H9 (cell line): ENCODE data around the gene SIN3A. TPM values are rescaled to one million over a fixed set of nuclear protein-coding genes. Genes with fewer than 3 reads are reported as not detected.
A peak's percentile ranks its signal among the peaks of the same experiment; 100 is the strongest.

ENCODE experiments used
- DNase-seq: peaks from one replicate; pipeline ENCODE4 v3.0.0-alpha.2; 2017
- H2AFZ ChIP-seq: one replicate; pipeline ENCODE4 v1.6.1; 2013; ENCODE audit warnings: mild to moderate bottlenecking, low read length, control low read depth, moderate library complexity
- H2AK5ac ChIP-seq: 2 replicates; pipeline ENCODE4 v1.6.1; 2013; ENCODE audit warnings: low read length, control low read depth, mixed read lengths; ENCODE audit not compliant: insufficient read length
- H2BK120ac ChIP-seq: one replicate; pipeline ENCODE4 v1.6.1; 2013; ENCODE audit warnings: low read depth, mild to moderate bottlenecking, low read length, control low read depth, inconsistent platforms; ENCODE audit not compliant: poor library complexity, severe bottlenecking
- H2BK12ac ChIP-seq: 2 replicates; pipeline ENCODE4 v1.6.1; 2013; ENCODE audit warnings: low read length, control low read depth, mixed read lengths, low read depth; ENCODE audit not compliant: insufficient read length
- H2BK15ac ChIP-seq: 2 replicates; pipeline ENCODE4 v1.6.1; 2013; ENCODE audit warnings: low read depth, low read length, control low read depth
- H2BK20ac ChIP-seq: one replicate; pipeline ENCODE4 v1.6.1; 2013; ENCODE audit warnings: low read depth, mild to moderate bottlenecking, low read length, control low read depth, inconsistent platforms; ENCODE audit not compliant: poor library complexity, severe bottlenecking
- H2BK5ac ChIP-seq: 2 replicates; pipeline ENCODE4 v1.6.1; 2013; ENCODE audit warnings: low read length, control low read depth, mixed read lengths; ENCODE audit not compliant: insufficient read length
- H3K14ac ChIP-seq: 2 replicates; pipeline ENCODE4 v1.6.1; 2013; ENCODE audit warnings: low read length, control low read depth; ENCODE audit not compliant: insufficient read depth
- H3K18ac ChIP-seq: 2 replicates; pipeline ENCODE4 v1.6.1; 2013; ENCODE audit warnings: low read depth, mild to moderate bottlenecking, mixed read lengths, low read length, control low read depth; ENCODE audit not compliant: insufficient read length
- H3K23ac ChIP-seq: 2 replicates; pipeline ENCODE4 v1.6.1; 2013; ENCODE audit warnings: low read length, control low read depth, mixed read lengths, low read depth; ENCODE audit not compliant: insufficient read length
- H3K23me2 ChIP-seq: 2 replicates; pipeline ENCODE4 v1.6.1; 2013; ENCODE audit warnings: low read depth, mild to moderate bottlenecking, mixed read lengths, low read length, control low read depth; ENCODE audit not compliant: insufficient read length, poor library complexity, severe bottlenecking
- H3K27ac ChIP-seq: 2 replicates; pipeline ENCODE4 v1.5.1; 2013; ENCODE audit warnings: low read length, control low read depth, mixed read lengths, low read depth; ENCODE audit not compliant: insufficient read length
- H3K27me3 ChIP-seq: 2 replicates; pipeline ENCODE4 v1.6.1; 2013; ENCODE audit warnings: low read length, control low read depth, inconsistent platforms; ENCODE audit not compliant: insufficient read depth
- H3K4ac ChIP-seq: 2 replicates; pipeline ENCODE4 v1.6.1; 2013; ENCODE audit warnings: low read depth, mild to moderate bottlenecking, control low read depth, inconsistent platforms, low read length, moderate library complexity
- H3K4me1 ChIP-seq: 2 replicates; pipeline ENCODE4 v1.6.1; 2013; ENCODE audit warnings: low read length, control low read depth, inconsistent platforms; ENCODE audit not compliant: insufficient read depth
- H3K4me2 ChIP-seq: 2 replicates; pipeline ENCODE4 v1.6.1; 2013; ENCODE audit warnings: low read length, control low read depth, mixed read lengths; ENCODE audit not compliant: insufficient read length, insufficient read depth
- H3K56ac ChIP-seq: 2 replicates; pipeline ENCODE4 v1.6.1; 2013; ENCODE audit warnings: low read depth, mild to moderate bottlenecking, mixed read lengths, low read length, control low read depth; ENCODE audit not compliant: insufficient read length
- H3K79me1 ChIP-seq: 2 replicates; pipeline ENCODE4 v1.6.1; 2013; ENCODE audit warnings: low read depth, mild to moderate bottlenecking, moderate library complexity, low read length, control low read depth, inconsistent platforms; ENCODE audit not compliant: insufficient read depth, poor library complexity, severe bottlenecking
- H3K79me2 ChIP-seq: 2 replicates; pipeline ENCODE4 v1.6.1; 2013; ENCODE audit warnings: low read length, control low read depth, inconsistent platforms; ENCODE audit not compliant: insufficient read depth
- H3K9ac ChIP-seq: 2 replicates; pipeline ENCODE4 v1.6.1; 2013; ENCODE audit warnings: low read length, control low read depth, mixed read lengths; ENCODE audit not compliant: insufficient read length; ENCODE audit errors: extremely low read depth
- H3K9me3 ChIP-seq: one replicate; pipeline ENCODE4 v1.6.1; 2013; ENCODE audit warnings: low read depth, low read length, inconsistent platforms; ENCODE audit not compliant: control insufficient read depth
- H3T11ph ChIP-seq: one replicate; pipeline ENCODE4 v1.6.1; 2013; ENCODE audit warnings: mild to moderate bottlenecking, low read length, control low read depth, inconsistent platforms
- H4K20me1 ChIP-seq: one replicate; pipeline ENCODE4 v1.6.1; 2013; ENCODE audit not compliant: control insufficient read depth, insufficient read length, insufficient read depth
- H4K5ac ChIP-seq: 2 replicates; pipeline ENCODE4 v1.6.1; 2013; ENCODE audit warnings: low read depth, mild to moderate bottlenecking, mixed read lengths, low read length, control low read depth; ENCODE audit not compliant: insufficient read length
- H4K8ac ChIP-seq: replicated peaks from 2 replicates; pipeline ENCODE4 v1.6.1; 2013; ENCODE audit warnings: low read length, control low read depth, mixed read lengths, low read depth; ENCODE audit not compliant: insufficient read length
- H4K91ac ChIP-seq: 2 replicates; pipeline ENCODE4 v1.6.1; 2013; ENCODE audit warnings: low read depth, mild to moderate bottlenecking, moderate library complexity, mixed read lengths, low read length, control low read depth; ENCODE audit not compliant: insufficient read length
- H3K27ac Mint-ChIP-seq, 3 experiments: 2 replicates in 2 of 3; 3 replicates in 1 of 3; pipeline ENCODE4 v1.8.0; 2020 to 2021; ENCODE audit warnings: mixed read lengths in 3 of 3, mild to moderate bottlenecking in 1 of 3, moderate library complexity in 1 of 3
- H3K27me3 Mint-ChIP-seq: 2 replicates; pipeline ENCODE4 v1.8.0; 2021; ENCODE audit warnings: low read depth, mild to moderate bottlenecking, moderate library complexity, mixed read lengths
- H3K36me3 Mint-ChIP-seq, 3 experiments: 2 replicates in 2 of 3; 3 replicates in 1 of 3; pipeline ENCODE4 v1.8.0; 2020 to 2021; ENCODE audit warnings: low read depth in 3 of 3, mixed read lengths in 3 of 3; ENCODE audit not compliant: insufficient read depth in 1 of 3
- H3K4me1 Mint-ChIP-seq, 2 experiments: 2 replicates each; pipeline ENCODE4 v1.8.0; 2020; ENCODE audit warnings: mixed read lengths in 2 of 2
- H3K4me3 Mint-ChIP-seq, 2 experiments: 2 replicates in 1 of 2; 3 replicates in 1 of 2; pipeline ENCODE4 v1.8.0; 2020 to 2021; ENCODE audit warnings: mild to moderate bottlenecking in 2 of 2, mixed read lengths in 2 of 2, moderate library complexity in 1 of 2
- H3K9me3 Mint-ChIP-seq, 2 experiments: 2 replicates in 1 of 2; 3 replicates in 1 of 2; pipeline ENCODE4 v1.8.0; 2020; ENCODE audit warnings: mild to moderate bottlenecking in 2 of 2, mixed read lengths in 2 of 2, moderate library complexity in 1 of 2
- WGBS: extraction: QIAGEN DNeasy Blood & Tissue Kit; methylation state at CpG from one replicate; pipeline ENCODE4 v1.1.7; 2013; ENCODE audit warnings: missing lambda C conversion rate, low lambda C conversion rate, mixed read lengths; ENCODE audit not compliant: insufficient read length; ENCODE audit errors: extremely low coverage; 5-methylcytosine and 5-hydroxymethylcytosine counted together
- total RNA-seq: library from RNA; stranded (reverse); gene quantifications from 2 replicates; pipeline ENCODE4 v1.2.1, GENCODE V29; 2021
- TF ChIP-seq, protein P1 (sequence below): fragments of 200-600 bp; sonication (generic); conservative IDR thresholded peaks from 3 replicates; pipeline ENCODE4 v1.8.0; 2021; ENCODE audit warnings: antibody characterized with exemption, mild to moderate bottlenecking

Gene SIN3A
- total RNA-seq, 1 experiment from 2014 or later = 102 TPM

DNA sequence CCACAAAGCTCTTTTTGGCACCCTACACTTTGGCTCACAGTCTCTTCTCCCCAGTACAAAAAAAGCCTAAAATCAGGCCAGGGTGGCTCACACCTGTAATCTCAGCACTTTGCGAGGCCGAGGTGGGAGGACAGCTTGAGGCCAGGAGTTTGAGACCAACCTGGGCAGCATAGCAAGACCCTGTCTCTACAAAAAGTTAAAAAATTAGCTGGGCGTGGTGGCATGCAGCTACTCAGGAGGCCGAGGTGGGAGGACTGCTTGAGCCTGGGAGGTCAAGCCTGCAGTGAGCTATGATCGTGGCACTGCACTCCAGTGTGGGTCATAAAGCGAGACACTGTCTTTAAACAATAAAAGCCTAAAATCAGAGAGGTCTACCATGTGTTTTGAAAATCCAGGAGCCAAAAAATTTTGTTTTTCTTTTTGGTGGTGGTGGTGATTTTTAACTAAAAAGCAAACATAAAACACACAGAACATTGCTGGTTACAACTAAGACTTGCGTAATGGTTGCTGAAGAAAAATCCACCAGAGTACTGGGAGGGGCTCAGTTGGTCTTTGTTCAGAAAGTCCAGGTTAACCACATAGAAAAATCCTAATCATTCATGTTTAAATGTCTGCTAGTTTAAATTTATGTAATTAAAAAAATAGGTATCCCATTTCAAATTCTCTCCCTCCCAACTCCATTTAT, 81.5 kb downstream of the SIN3A start:
- H2BK20ac ChIP-seq = no peak overlapping the region
- no peaks in the 10 kb centered on the region for H3K9me3 Mint-ChIP-seq

More for the DNA sequence above, 81.5 kb downstream of the SIN3A start:
- Histone ChIP-seq H2AK5ac (no peak overlapping the region), H3K4me2 (peak overlapping the region; percentile 69), H3T11ph (no peak overlapping the region), H2BK12ac (no peak overlapping the region), H4K8ac (no peak overlapping the region), H3K79me1 (no peaks in the 10 kb centered on the region), H3K14ac (no peak overlapping the region), H4K20me1 (no peaks in the 10 kb centered on the region), H3K4me1 (no peaks in the 10 kb centered on the region; the same call in 1 of the 2 replicates), H3K79me2 (no peaks in the 10 kb centered on the region), H3K4ac (no peak overlapping the region), H3K18ac (no peak overlapping the region), H3K27ac (no peak overlapping the region), H2BK5ac (no peak overlapping the region), H3K9me3 (no peaks in the 10 kb centered on the region), H4K91ac (no peak overlapping the region), H2AFZ (no peak overlapping the region), H3K27me3 (no peaks in the 10 kb centered on the region), H4K5ac (no peak overlapping the region), H3K9ac (no peak overlapping the region), H3K23ac (no peak overlapping the region), H3K23me2 (no peaks in the 10 kb centered on the region), H2BK15ac (no peak overlapping the region), H3K56ac (no peak overlapping the region), H2BK120ac (no peak overlapping the region)
- Mint-ChIP-seq H3K4me1 (peaks cover 19 to 20% of the 10 kb centered on the region in 2 experiments), H3K36me3 (peaks cover 24 to 61% (median 51%) of the 10 kb centered on the region in 3 experiments; a peak in 6 of 7 replicates), H3K4me3 (peak overlapping the region; percentile 87 to 91), H3K27ac (peak overlapping the region in 2 of 3 experiments; percentile 72 to 96; a peak in 4 of 7 replicates), H3K27me3 (no peaks in the 10 kb centered on the region; the same call in 1 of the 2 replicates)
- TF ChIP-seq, protein P1, sequence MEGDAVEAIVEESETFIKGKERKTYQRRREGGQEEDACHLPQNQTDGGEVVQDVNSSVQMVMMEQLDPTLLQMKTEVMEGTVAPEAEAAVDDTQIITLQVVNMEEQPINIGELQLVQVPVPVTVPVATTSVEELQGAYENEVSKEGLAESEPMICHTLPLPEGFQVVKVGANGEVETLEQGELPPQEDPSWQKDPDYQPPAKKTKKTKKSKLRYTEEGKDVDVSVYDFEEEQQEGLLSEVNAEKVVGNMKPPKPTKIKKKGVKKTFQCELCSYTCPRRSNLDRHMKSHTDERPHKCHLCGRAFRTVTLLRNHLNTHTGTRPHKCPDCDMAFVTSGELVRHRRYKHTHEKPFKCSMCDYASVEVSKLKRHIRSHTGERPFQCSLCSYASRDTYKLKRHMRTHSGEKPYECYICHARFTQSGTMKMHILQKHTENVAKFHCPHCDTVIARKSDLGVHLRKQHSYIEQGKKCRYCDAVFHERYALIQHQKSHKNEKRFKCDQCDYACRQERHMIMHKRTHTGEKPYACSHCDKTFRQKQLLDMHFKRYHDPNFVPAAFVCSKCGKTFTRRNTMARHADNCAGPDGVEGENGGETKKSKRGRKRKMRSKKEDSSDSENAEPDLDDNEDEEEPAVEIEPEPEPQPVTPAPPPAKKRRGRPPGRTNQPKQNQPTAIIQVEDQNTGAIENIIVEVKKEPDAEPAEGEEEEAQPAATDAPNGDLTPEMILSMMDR = no peak
- DNase-seq = no peak
- WGBS = no CpG with 5 or more reads among the region's 7 CpGs
